ENCODE results near the gene MBNL3.

GRCh38 chrX:132411310-132411977 lies 77.4 kb downstream of the MBNL3 start:
- no peak for TF ChIP-seq ZNF274 (IDR thresholded peaks at IDR 0.05; ENCODE audit: low read depth, low read length)
- TF ChIP-seq YY1 (IDR thresholded peaks at IDR 0.05; ENCODE audit: insufficient read depth, insufficient read length) = no peak
